CD14-positive monocyte (primary cell): Measurements from ENCODE around the gene FGFR2. TPM values are rescaled to one million over a fixed set of nuclear protein-coding genes. Genes with fewer than 3 reads are reported as not detected.

Experiments
- DNase-seq, 3 donors: peaks; one replicate each; pipeline ENCODE4 v3.0.0-alpha.2; 2011 to 2022
- H2AFZ ChIP-seq: 2 replicates; pipeline ENCODE4 v1.6.0; 2012; ENCODE audit warnings: mild to moderate bottlenecking, low read depth, low read length, inconsistent platforms; ENCODE audit not compliant: insufficient read depth, poor library complexity, severe bottlenecking
- H3K27ac ChIP-seq, 2 donors: 1 replicate in 1 of 2; 2 replicates in 1 of 2; pipeline ENCODE4 v1.5.1; 2012 to 2013; ENCODE audit warnings: low read length in 2 of 2, control low read depth in 1 of 2, inconsistent platforms in 1 of 2, low read depth in 1 of 2, mild to moderate bottlenecking in 1 of 2
- H3K27me3 ChIP-seq, 2 donors: one replicate each; pipeline versions ENCODE4 v1.6.0 to v1.6.1; 2011 to 2013; ENCODE audit warnings: low read length in 2 of 2; ENCODE audit not compliant: control insufficient read depth in 2 of 2, insufficient read depth in 2 of 2
- H3K36me3 ChIP-seq, 2 donors: replicated peaks in 1 of 2; 1 replicate in 1 of 2; 2 replicates in 1 of 2; pipeline versions ENCODE4 v1.5.1 to v1.6.1; 2012 to 2013; ENCODE audit warnings: low read length in 2 of 2, control low read depth in 1 of 2, inconsistent platforms in 1 of 2, mild to moderate bottlenecking in 1 of 2; ENCODE audit not compliant: insufficient read depth in 2 of 2, control insufficient read depth in 1 of 2
- H3K4me1 ChIP-seq, 2 donors: 1 replicate in 1 of 2; 2 replicates in 1 of 2; pipeline versions ENCODE4 v1.5.1 to v1.6.1; 2012 to 2013; ENCODE audit warnings: low read length in 2 of 2, control low read depth in 1 of 2, inconsistent platforms in 1 of 2, mild to moderate bottlenecking in 1 of 2, moderate library complexity in 1 of 2; ENCODE audit not compliant: insufficient read depth in 2 of 2, control insufficient read depth in 1 of 2
- H3K4me2 ChIP-seq: replicated peaks from 2 replicates; pipeline ENCODE3; 2012; ENCODE audit warnings: low read length, moderate library complexity, mild to moderate bottlenecking; ENCODE audit not compliant: poor library complexity, severe bottlenecking; ENCODE audit errors: extremely low read depth
- H3K4me3 ChIP-seq, 3 experiments: fragments of 200-600 bp in 1 of 3; sonication (generic) in 1 of 3; replicated peaks in 1 of 3; 1 replicate in 2 of 3; 2 replicates in 1 of 3; pipeline ENCODE4 v1.5.1; 2011 to 2013; ENCODE audit warnings: low read length in 3 of 3, mild to moderate bottlenecking in 3 of 3, control low read depth in 2 of 3, low read depth in 2 of 3, inconsistent platforms in 1 of 3, moderate library complexity in 1 of 3
- H3K79me2 ChIP-seq: 2 replicates; pipeline ENCODE4 v1.6.0; 2012; ENCODE audit warnings: mild to moderate bottlenecking, control low read depth, inconsistent platforms, low read length, moderate library complexity; ENCODE audit not compliant: insufficient read depth
- H3K9ac ChIP-seq: 2 replicates; pipeline ENCODE4 v1.6.0; 2017; ENCODE audit warnings: low read length, mild to moderate bottlenecking; ENCODE audit not compliant: insufficient read depth, poor library complexity, severe bottlenecking
- H3K9me3 ChIP-seq, 2 donors: replicated peaks in 1 of 2; 1 replicate in 1 of 2; 2 replicates in 1 of 2; pipeline versions ENCODE4 v1.5.1 to v1.6.1; 2012 to 2013; ENCODE audit warnings: low read length in 2 of 2, control low read depth in 1 of 2; ENCODE audit not compliant: control insufficient read depth in 1 of 2, insufficient read depth in 1 of 2
- H4K20me1 ChIP-seq: 2 replicates; pipeline ENCODE4 v1.6.0; 2012; ENCODE audit warnings: mild to moderate bottlenecking, low read length, control low read depth, moderate library complexity; ENCODE audit not compliant: insufficient read depth
- H3K27ac Mint-ChIP-seq, 7 donors: one replicate each; pipeline ENCODE4 v1.8.0; 2020; ENCODE audit warnings: mild to moderate bottlenecking in 7 of 7, mixed read lengths in 7 of 7, moderate library complexity in 6 of 7, inconsistent platforms in 2 of 7
- H3K27me3 Mint-ChIP-seq, 3 donors: one replicate each; pipeline ENCODE4 v1.8.0; 2021 to 2022; ENCODE audit warnings: low read depth in 3 of 3, mild to moderate bottlenecking in 3 of 3, mixed read lengths in 3 of 3, moderate library complexity in 3 of 3, inconsistent platforms in 1 of 3
- H3K36me3 Mint-ChIP-seq, 2 donors: one replicate each; pipeline ENCODE4 v1.8.0; 2020; ENCODE audit warnings: mixed read lengths in 2 of 2, inconsistent platforms in 1 of 2, mild to moderate bottlenecking in 1 of 2
- H3K4me1 Mint-ChIP-seq: one replicate; pipeline ENCODE4 v1.8.0; 2020; ENCODE audit warnings: mild to moderate bottlenecking, mixed read lengths
- H3K4me3 Mint-ChIP-seq, 2 donors: one replicate each; pipeline ENCODE4 v1.8.0; 2020; ENCODE audit warnings: mild to moderate bottlenecking in 2 of 2, mixed read lengths in 2 of 2, moderate library complexity in 1 of 2
- H3K9me3 Mint-ChIP-seq, 7 donors: one replicate each; pipeline ENCODE4 v1.8.0; 2020 to 2022; ENCODE audit warnings: mixed read lengths in 7 of 7, mild to moderate bottlenecking in 6 of 7, moderate library complexity in 6 of 7, inconsistent platforms in 2 of 7
- WGBS: methylation state at CpG from one replicate; pipeline ENCODE4 v1.1.5; 2013; ENCODE audit warnings: missing lambda C conversion rate; ENCODE audit not compliant: insufficient coverage; 5-methylcytosine and 5-hydroxymethylcytosine counted together
- intact Hi-C, 2 donors: fragments of 100-400 bp; cut with micrococcal nuclease; formaldehyde crosslinking; loops; one replicate each; pipeline versions ENCODE4 v1.15.0 to v1.15.1; 2023
- polyA plus RNA-seq, 3 donors: library from polyadenylated mRNA; depleted of rRNA in 1 of 3; unstranded in 2 of 3; stranded (reverse) in 1 of 3; fragments of 300-500 nt in 2 of 3; fragments of >200 nt in 1 of 3; fragmentation: Illumina TruSeq in 2 of 3; gene quantifications; 1 replicate in 2 of 3; 2 replicates in 1 of 3; pipeline ENCODE4 v1.2.3, GENCODE V29; 2012 to 2021
- TF ChIP-seq, protein P1 (sequence below): fragments of 200-600 bp; IDR thresholded peaks from one replicate; pipeline ENCODE4 v1.8.0; 2022; ENCODE audit warnings: antibody characterized with exemption, mild to moderate bottlenecking

Gene FGFR2
- polyA plus RNA-seq, 3 donors = not detected

DNA sequence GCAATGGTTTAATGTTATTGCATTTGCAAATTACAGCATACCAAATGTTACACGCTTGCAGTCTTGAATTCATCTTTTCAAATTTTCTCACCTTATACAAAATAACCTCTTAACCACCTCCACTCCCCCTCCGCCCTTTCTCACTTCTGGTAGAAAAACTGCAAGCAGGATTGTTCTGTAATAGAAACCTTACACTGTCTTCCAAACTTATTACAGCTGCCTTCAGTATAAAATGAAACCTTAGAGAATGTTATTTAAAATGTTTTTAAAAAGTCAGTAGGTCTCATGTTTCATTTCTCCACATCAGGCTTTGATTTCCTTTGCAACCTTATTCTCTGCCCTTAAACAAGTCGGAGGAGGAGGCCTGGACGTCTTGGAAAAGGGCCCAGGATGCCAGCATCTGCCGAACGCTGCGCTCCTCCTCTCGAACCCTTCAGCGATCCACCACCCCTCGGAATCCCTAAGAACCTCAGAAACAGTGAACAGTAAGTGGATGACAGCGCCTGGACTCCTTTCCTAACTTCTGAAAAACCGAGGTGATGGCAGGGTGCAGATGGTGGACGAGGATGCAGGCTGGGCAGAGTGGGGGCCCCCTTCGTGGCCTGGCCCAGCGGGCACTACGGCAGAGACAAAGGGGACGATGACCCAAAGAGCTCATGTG, 74.0 kb downstream of the FGFR2 start:
- Histone ChIP-seq H3K79me2 (no peaks in the 10 kb centered on the region), H3K27ac (no peak overlapping the region), H3K27me3 (no peaks in the 10 kb centered on the region), H4K20me1 (no peaks in the 10 kb centered on the region), H3K9me3 (no peaks in the 10 kb centered on the region), H3K4me2 (no peak overlapping the region), H3K4me3 (no peak overlapping the region), H3K36me3 (no peaks in the 10 kb centered on the region), H2AFZ (no peak overlapping the region), H3K4me1 (peaks cover 0 to 4% of the 10 kb centered on the region in 2 donors), H3K9ac (no peak overlapping the region)
- DNase-seq = no peak
- Mint-ChIP-seq H3K27ac (no peak overlapping the region), H3K27me3 (peaks cover 0 to 5% (median 4%) of the 10 kb centered on the region in 3 donors), H3K9me3 (peaks cover 0 to 4% (median 0%) of the 10 kb centered on the region in 7 donors), H3K4me3 (no peak overlapping the region), H3K4me1 (peaks cover 6% of the 10 kb centered on the region), H3K36me3 (no peaks in the 10 kb centered on the region)
- WGBS = 94% methylated on average over 5 of the region's 17 CpGs
- TF ChIP-seq, protein P1, sequence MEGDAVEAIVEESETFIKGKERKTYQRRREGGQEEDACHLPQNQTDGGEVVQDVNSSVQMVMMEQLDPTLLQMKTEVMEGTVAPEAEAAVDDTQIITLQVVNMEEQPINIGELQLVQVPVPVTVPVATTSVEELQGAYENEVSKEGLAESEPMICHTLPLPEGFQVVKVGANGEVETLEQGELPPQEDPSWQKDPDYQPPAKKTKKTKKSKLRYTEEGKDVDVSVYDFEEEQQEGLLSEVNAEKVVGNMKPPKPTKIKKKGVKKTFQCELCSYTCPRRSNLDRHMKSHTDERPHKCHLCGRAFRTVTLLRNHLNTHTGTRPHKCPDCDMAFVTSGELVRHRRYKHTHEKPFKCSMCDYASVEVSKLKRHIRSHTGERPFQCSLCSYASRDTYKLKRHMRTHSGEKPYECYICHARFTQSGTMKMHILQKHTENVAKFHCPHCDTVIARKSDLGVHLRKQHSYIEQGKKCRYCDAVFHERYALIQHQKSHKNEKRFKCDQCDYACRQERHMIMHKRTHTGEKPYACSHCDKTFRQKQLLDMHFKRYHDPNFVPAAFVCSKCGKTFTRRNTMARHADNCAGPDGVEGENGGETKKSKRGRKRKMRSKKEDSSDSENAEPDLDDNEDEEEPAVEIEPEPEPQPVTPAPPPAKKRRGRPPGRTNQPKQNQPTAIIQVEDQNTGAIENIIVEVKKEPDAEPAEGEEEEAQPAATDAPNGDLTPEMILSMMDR = no peak
- intact Hi-C loops = no loop called here

DNA sequence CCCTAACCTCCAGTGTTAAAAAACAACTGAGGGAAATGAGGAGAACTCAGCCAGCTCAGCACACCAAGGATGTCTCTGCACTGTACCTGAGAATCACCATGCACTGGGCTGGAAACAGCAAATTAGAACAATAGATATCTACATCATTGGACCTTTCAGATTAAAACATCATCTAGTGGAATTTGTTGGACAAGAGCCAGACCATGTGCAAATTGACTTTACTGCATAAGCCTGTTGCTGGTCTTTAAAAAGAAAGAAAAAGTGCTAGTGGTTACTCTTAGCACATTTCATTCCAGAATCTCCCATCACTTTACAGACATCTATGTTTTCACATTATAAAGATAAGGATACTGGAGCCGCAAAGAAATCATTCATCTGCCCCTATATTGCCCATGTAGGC, 75.4 kb downstream of the FGFR2 start:
- H3K9me3 Mint-ChIP-seq = peaks cover 0 to 4% (median 0%) of the 10 kb centered on the region in 7 donors
- no CpG with 5 or more reads among the region's 1 CpG for WGBS
- Histone ChIP-seq H3K79me2 (no peaks in the 10 kb centered on the region), H3K9me3 (no peaks in the 10 kb centered on the region), H3K36me3 (no peaks in the 10 kb centered on the region), H3K4me3 (no peak overlapping the region), H3K4me2 (no peak overlapping the region), H3K27me3 (no peaks in the 10 kb centered on the region), H3K27ac (no peak overlapping the region), H3K9ac (no peak overlapping the region), H2AFZ (no peak overlapping the region), H3K4me1 (peaks cover 0 to 4% of the 10 kb centered on the region in 2 donors), H4K20me1 (no peaks in the 10 kb centered on the region)
- TF ChIP-seq, protein P1 = no peak
- H3K36me3 Mint-ChIP-seq = no peaks in the 10 kb centered on the region
- peaks cover 0 to 5% (median 4%) of the 10 kb centered on the region in 3 donors for H3K27me3 Mint-ChIP-seq
- H3K27ac Mint-ChIP-seq = no peak overlapping the region
- peaks cover 6% of the 10 kb centered on the region for H3K4me1 Mint-ChIP-seq
- H3K4me3 Mint-ChIP-seq = no peak overlapping the region
- intact Hi-C loops = no loop called here
- DNase-seq = no peak
